ENCODE data around the gene AGAP1. TPM values are rescaled to one million over a fixed set of nuclear protein-coding genes. Genes with fewer than 3 reads are reported as not detected.

AGAP1 gene
- total RNA-seq, 1 donor from 2014 or later, result 54.7 TPM

GRCh38 chr2:235935773-235936172 is 441.9 kb downstream of the AGAP1 start:
- peak overlapping the region; percentile 63 for H3K27ac Mint-ChIP-seq (ENCODE audit: unreplicated experiment)
- H3K4me3 Mint-ChIP-seq, result no peak overlapping the region
- H3K9me3 Mint-ChIP-seq, result peaks cover 5% of the 10 kb centered on the region
- H3K4me1 Mint-ChIP-seq, result peaks cover 31% of the 10 kb centered on the region
- H3K27me3 Mint-ChIP-seq (ENCODE audit: low read depth), result no peaks in the 10 kb centered on the region
- H3K36me3 Mint-ChIP-seq (ENCODE audit: low read depth), result peaks cover 36% of the 10 kb centered on the region
- TF ChIP-seq, protein P1, sequence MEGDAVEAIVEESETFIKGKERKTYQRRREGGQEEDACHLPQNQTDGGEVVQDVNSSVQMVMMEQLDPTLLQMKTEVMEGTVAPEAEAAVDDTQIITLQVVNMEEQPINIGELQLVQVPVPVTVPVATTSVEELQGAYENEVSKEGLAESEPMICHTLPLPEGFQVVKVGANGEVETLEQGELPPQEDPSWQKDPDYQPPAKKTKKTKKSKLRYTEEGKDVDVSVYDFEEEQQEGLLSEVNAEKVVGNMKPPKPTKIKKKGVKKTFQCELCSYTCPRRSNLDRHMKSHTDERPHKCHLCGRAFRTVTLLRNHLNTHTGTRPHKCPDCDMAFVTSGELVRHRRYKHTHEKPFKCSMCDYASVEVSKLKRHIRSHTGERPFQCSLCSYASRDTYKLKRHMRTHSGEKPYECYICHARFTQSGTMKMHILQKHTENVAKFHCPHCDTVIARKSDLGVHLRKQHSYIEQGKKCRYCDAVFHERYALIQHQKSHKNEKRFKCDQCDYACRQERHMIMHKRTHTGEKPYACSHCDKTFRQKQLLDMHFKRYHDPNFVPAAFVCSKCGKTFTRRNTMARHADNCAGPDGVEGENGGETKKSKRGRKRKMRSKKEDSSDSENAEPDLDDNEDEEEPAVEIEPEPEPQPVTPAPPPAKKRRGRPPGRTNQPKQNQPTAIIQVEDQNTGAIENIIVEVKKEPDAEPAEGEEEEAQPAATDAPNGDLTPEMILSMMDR (conservative IDR thresholded peaks at IDR 0.05), result no peak
- no peak for DNase-seq (ENCODE audit: low read depth, low spot score)

GRCh38 chr2:235936493-235936892 is 442.6 kb downstream of the AGAP1 start:
- H3K9me3 Mint-ChIP-seq, result peaks cover 5% of the 10 kb centered on the region
- no peaks in the 10 kb centered on the region for H3K27me3 Mint-ChIP-seq (ENCODE audit: low read depth)
- peaks cover 31% of the 10 kb centered on the region for H3K4me1 Mint-ChIP-seq
- no peak overlapping the region for H3K27ac Mint-ChIP-seq (ENCODE audit: unreplicated experiment)
- no peak overlapping the region for H3K4me3 Mint-ChIP-seq
- DNase-seq (ENCODE audit: low read depth, low spot score), result no peak
- TF ChIP-seq, protein P1 (conservative IDR thresholded peaks at IDR 0.05), result peak; percentile 60
- H3K36me3 Mint-ChIP-seq (ENCODE audit: low read depth), result peaks cover 32% of the 10 kb centered on the region

DNA sequence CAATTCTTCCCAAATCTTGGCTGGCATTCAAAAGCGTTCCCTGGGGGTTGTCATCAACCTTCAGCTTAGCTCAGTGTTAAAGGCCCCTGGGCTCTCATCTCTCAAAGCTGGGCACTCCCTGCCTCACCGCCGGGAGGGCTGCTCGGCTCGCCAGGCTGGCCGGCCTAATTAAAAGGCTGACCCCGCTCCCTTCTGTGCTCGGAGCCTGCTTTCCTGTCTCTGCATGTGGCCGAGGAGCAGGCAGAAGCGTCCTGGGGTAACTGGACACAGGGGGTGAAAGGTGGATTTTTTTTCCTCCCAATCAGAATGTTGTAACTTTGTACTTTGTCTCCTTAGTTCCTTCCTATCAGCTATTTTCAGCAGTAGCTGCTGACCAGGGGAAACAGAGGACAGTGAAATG is 443.2 kb downstream of the AGAP1 start:
- no peak for DNase-seq (ENCODE audit: low read depth, low spot score)

DNA sequence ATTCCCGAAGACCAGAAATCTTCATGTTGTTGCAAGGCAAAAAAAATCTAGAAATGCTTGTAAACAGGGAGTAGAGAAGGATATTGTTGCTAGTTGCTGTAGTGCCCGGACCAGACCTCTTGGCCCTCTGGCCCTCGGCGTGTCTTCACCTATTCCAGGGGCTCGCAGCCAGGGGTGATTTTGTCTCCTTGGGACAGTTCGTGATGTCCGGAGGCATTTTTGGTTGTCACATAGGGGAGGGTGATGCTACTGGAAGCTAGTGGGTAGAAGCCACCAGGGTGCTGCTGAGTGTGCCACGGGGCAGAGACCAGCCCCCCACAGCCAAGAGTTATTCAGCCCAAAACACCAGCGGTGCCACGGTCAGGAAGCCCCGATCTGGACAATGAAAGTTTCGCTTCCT is 443.7 kb downstream of the AGAP1 start:
- H3K27me3 Mint-ChIP-seq (ENCODE audit: low read depth), result no peaks in the 10 kb centered on the region
- H3K27ac Mint-ChIP-seq (ENCODE audit: unreplicated experiment), result peak overlapping the region; percentile 5
- H3K4me3 Mint-ChIP-seq, result no peak overlapping the region
- no peak for DNase-seq (ENCODE audit: low read depth, low spot score)
- TF ChIP-seq, protein P1 (conservative IDR thresholded peaks at IDR 0.05), result no peak
- H3K36me3 Mint-ChIP-seq (ENCODE audit: low read depth), result peaks cover 30% of the 10 kb centered on the region
- H3K9me3 Mint-ChIP-seq, result peaks cover 5% of the 10 kb centered on the region
- peaks cover 31% of the 10 kb centered on the region for H3K4me1 Mint-ChIP-seq

More for the DNA sequence above, 443.2 kb downstream of the AGAP1 start:
- no peaks in the 10 kb centered on the region for H3K27me3 Mint-ChIP-seq (ENCODE audit: low read depth)
- H3K36me3 Mint-ChIP-seq (ENCODE audit: low read depth), result peaks cover 30% of the 10 kb centered on the region
- H3K4me1 Mint-ChIP-seq, result peaks cover 31% of the 10 kb centered on the region
- TF ChIP-seq, protein P1 (conservative IDR thresholded peaks at IDR 0.05), result no peak
- H3K9me3 Mint-ChIP-seq, result peaks cover 5% of the 10 kb centered on the region
- H3K27ac Mint-ChIP-seq (ENCODE audit: unreplicated experiment), result peak overlapping the region; percentile 5
- H3K4me3 Mint-ChIP-seq, result no peak overlapping the region

- H3K4me3 Mint-ChIP-seq, result no peak overlapping the region
- no peak for DNase-seq (ENCODE audit: low read depth, low spot score)
- no peak overlapping the region for H3K27ac Mint-ChIP-seq (ENCODE audit: unreplicated experiment)
- peaks cover 29% of the 10 kb centered on the region for H3K36me3 Mint-ChIP-seq (ENCODE audit: low read depth)
- H3K4me1 Mint-ChIP-seq, result peaks cover 32% of the 10 kb centered on the region
- no peaks in the 10 kb centered on the region for H3K27me3 Mint-ChIP-seq (ENCODE audit: low read depth)
- TF ChIP-seq, protein P1 (conservative IDR thresholded peaks at IDR 0.05), result no peak
- peaks cover 5% of the 10 kb centered on the region for H3K9me3 Mint-ChIP-seq
Observed at GRCh38 chr2:235937936-235938335, 444.1 kb downstream of the AGAP1 start.

Data from neural crest cell (in vitro differentiated cells).